Measurements from ENCODE around the gene ACO2.

DNA sequence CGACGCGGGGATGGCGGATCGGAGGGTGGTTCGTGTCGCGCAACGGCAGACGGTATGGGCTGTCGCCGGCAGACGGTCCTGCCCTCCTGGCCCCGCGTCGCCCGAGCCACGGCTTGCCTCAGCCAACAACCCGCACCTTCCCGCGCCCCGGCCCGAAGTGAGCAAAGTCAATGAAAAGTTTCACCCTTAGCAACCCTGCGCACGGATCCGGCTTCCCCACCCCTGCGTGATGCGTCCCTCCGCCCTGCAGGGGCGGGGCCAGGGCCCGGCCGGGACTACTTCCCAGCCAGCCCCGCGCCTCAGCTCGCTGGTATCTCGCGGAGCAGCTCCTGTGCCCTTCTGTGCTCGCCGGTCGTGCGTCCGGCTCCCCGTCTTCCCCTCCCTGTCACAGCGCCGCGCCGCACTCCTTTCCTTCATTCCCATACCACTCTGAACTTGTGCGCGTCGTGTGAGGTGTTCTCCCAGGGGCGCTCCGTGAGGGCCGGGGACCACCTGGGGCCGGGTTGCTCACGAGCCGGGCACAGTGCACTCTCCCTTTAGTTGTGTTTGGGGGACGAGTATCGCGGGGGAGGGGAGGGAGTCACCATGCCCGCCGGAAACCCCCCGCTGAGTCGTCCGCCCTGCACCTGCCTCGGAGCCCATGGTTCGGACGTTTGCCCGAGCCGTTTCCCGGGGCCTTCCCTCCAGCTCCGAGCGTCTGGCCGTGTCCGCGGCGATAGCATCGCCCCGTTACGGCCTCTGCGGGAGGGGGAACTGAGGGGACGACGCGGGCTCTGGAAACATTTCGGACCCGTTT, 22.1 kb upstream of the ACO2 start, which contains the start of gene TOB2:
- TF ChIP-seq, protein P1, sequence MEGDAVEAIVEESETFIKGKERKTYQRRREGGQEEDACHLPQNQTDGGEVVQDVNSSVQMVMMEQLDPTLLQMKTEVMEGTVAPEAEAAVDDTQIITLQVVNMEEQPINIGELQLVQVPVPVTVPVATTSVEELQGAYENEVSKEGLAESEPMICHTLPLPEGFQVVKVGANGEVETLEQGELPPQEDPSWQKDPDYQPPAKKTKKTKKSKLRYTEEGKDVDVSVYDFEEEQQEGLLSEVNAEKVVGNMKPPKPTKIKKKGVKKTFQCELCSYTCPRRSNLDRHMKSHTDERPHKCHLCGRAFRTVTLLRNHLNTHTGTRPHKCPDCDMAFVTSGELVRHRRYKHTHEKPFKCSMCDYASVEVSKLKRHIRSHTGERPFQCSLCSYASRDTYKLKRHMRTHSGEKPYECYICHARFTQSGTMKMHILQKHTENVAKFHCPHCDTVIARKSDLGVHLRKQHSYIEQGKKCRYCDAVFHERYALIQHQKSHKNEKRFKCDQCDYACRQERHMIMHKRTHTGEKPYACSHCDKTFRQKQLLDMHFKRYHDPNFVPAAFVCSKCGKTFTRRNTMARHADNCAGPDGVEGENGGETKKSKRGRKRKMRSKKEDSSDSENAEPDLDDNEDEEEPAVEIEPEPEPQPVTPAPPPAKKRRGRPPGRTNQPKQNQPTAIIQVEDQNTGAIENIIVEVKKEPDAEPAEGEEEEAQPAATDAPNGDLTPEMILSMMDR (conservative IDR thresholded peaks at IDR 0.05), result no peak
- no peak for TF ChIP-seq EZH2 (IDR thresholded peaks at IDR 0.05; ENCODE audit: low read depth)
